ENCODE data around the gene NFKBIE. TPM values are rescaled to one million over a fixed set of nuclear protein-coding genes. Genes with fewer than 3 reads are reported as not detected.

Gene NFKBIE
- total RNA-seq, 1 experiment from 2014 or later, result 9.7 TPM

DNA sequence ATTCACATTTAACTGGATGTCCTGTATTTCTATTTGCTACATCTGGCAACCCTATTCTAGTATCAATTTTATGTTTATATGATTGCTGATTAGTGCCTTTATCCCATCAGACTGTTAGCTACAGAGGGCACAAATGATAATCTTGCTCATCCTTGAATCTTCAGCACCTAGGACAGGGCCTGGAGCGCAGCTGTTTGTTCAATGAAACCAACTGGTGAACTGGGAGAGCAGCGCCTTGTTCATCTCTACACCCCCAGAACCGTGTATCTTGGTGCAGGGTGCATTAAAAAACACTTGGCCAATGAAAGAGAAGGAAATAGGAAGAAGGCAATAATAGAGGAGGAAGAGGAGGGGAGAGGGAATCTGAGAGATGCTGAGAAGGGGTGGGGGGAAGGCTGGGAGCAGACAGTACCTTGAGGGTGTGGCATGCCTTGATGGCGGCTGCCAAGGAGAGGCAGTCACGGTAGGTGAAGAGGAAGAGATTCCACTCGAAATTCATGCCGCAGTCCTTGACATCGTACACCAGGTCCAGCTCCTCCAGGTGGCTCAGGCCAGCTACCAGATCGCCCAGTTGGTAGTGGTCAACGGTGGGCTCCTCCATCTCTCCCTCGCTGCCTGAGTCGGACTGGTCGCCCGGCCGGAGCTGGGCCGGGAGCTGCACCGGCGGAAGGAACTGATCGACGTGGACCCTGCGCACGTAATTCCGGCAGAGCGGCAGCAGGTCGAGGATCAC, 20.4 kb upstream of the NFKBIE start:
- Histone ChIP-seq H3K4me2 (ENCODE audit: insufficient read depth, insufficient read length, low read length) (no peak overlapping the region), H3K56ac (ENCODE audit: insufficient read length, low read depth, low read length) (no peak overlapping the region), H3T11ph (ENCODE audit: low read length) (no peak overlapping the region), H4K91ac (ENCODE audit: insufficient read length, low read depth, low read length) (no peak overlapping the region), H3K23me2 (ENCODE audit: insufficient read length, low read depth, low read length, poor library complexity, severe bottlenecking) (no peaks in the 10 kb centered on the region), H2BK12ac (ENCODE audit: insufficient read length, low read depth, low read length) (no peak overlapping the region), H2BK5ac (ENCODE audit: insufficient read length, low read length) (no peak overlapping the region), H2AK5ac (ENCODE audit: insufficient read length, low read length) (no peak overlapping the region), H3K27ac (ENCODE audit: insufficient read length, low read depth, low read length) (no peak overlapping the region), H3K9me3 (ENCODE audit: control insufficient read depth, low read depth, low read length) (no peaks in the 10 kb centered on the region), H4K8ac (replicated peaks; ENCODE audit: insufficient read length, low read depth, low read length) (no peak overlapping the region), H2BK15ac (ENCODE audit: low read depth, low read length) (no peak overlapping the region), H3K23ac (ENCODE audit: insufficient read length, low read depth, low read length) (no peak overlapping the region), H3K4me1 (ENCODE audit: insufficient read depth, low read length) (no peaks in the 10 kb centered on the region), H3K27me3 (ENCODE audit: insufficient read depth, low read length) (no peaks in the 10 kb centered on the region; the same call in 1 of the 2 replicates), H4K20me1 (ENCODE audit: control insufficient read depth, insufficient read depth, insufficient read length) (no peaks in the 10 kb centered on the region), H2AFZ (ENCODE audit: low read length) (no peak overlapping the region), H4K5ac (ENCODE audit: insufficient read length, low read depth, low read length) (no peak overlapping the region), H3K14ac (ENCODE audit: insufficient read depth, low read length) (no peak overlapping the region), H3K9ac (ENCODE audit: extremely low read depth, insufficient read length, low read length) (no peak overlapping the region), H3K18ac (ENCODE audit: insufficient read length, low read depth, low read length) (no peak overlapping the region), H2BK20ac (ENCODE audit: low read depth, low read length, poor library complexity, severe bottlenecking) (no peak overlapping the region), H3K79me2 (ENCODE audit: insufficient read depth, low read length) (no peaks in the 10 kb centered on the region), H3K4ac (ENCODE audit: low read depth, low read length) (no peak overlapping the region), H2BK120ac (ENCODE audit: low read depth, low read length, poor library complexity, severe bottlenecking) (no peak overlapping the region), H3K79me1 (ENCODE audit: insufficient read depth, low read depth, low read length, poor library complexity, severe bottlenecking) (no peaks in the 10 kb centered on the region)
- H3K9me3 Mint-ChIP-seq, result no peaks in the 10 kb centered on the region
- H3K4me1 Mint-ChIP-seq, result peaks cover 6 to 8% of the 10 kb centered on the region in 2 experiments; a peak in 3 of 4 replicates
- DNase-seq, result no peak
- H3K27ac Mint-ChIP-seq, result no peak overlapping the region
- H3K27me3 Mint-ChIP-seq (ENCODE audit: low read depth), result peaks cover 81% of the 10 kb centered on the region
- TF ChIP-seq, protein P1, sequence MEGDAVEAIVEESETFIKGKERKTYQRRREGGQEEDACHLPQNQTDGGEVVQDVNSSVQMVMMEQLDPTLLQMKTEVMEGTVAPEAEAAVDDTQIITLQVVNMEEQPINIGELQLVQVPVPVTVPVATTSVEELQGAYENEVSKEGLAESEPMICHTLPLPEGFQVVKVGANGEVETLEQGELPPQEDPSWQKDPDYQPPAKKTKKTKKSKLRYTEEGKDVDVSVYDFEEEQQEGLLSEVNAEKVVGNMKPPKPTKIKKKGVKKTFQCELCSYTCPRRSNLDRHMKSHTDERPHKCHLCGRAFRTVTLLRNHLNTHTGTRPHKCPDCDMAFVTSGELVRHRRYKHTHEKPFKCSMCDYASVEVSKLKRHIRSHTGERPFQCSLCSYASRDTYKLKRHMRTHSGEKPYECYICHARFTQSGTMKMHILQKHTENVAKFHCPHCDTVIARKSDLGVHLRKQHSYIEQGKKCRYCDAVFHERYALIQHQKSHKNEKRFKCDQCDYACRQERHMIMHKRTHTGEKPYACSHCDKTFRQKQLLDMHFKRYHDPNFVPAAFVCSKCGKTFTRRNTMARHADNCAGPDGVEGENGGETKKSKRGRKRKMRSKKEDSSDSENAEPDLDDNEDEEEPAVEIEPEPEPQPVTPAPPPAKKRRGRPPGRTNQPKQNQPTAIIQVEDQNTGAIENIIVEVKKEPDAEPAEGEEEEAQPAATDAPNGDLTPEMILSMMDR (conservative IDR thresholded peaks at IDR 0.05), result no peak
- no CpG with 5 or more reads among the region's 25 CpGs for WGBS (ENCODE audit: extremely low coverage, insufficient read length, low lambda C conversion rate)
- no peak overlapping the region for H3K4me3 Mint-ChIP-seq
- no peaks in the 10 kb centered on the region for H3K36me3 Mint-ChIP-seq (ENCODE audit: insufficient read depth in 1 of 3, low read depth in 3 of 3)

All from H9 (cell line).